ENCODE measurements around the gene CAMK2B.

CAMK2B gene

GRCh38 chr7:44289341-44290251 lies 35.8 kb downstream of the CAMK2B start:
- H3K27ac ChIP-seq, result no peak overlapping the region
- TF ChIP-seq, protein P1, sequence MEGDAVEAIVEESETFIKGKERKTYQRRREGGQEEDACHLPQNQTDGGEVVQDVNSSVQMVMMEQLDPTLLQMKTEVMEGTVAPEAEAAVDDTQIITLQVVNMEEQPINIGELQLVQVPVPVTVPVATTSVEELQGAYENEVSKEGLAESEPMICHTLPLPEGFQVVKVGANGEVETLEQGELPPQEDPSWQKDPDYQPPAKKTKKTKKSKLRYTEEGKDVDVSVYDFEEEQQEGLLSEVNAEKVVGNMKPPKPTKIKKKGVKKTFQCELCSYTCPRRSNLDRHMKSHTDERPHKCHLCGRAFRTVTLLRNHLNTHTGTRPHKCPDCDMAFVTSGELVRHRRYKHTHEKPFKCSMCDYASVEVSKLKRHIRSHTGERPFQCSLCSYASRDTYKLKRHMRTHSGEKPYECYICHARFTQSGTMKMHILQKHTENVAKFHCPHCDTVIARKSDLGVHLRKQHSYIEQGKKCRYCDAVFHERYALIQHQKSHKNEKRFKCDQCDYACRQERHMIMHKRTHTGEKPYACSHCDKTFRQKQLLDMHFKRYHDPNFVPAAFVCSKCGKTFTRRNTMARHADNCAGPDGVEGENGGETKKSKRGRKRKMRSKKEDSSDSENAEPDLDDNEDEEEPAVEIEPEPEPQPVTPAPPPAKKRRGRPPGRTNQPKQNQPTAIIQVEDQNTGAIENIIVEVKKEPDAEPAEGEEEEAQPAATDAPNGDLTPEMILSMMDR (conservative IDR thresholded peaks at IDR 0.05), result no peak
- TF ChIP-seq ZFX (IDR thresholded peaks at IDR 0.05), result no peak

DNA sequence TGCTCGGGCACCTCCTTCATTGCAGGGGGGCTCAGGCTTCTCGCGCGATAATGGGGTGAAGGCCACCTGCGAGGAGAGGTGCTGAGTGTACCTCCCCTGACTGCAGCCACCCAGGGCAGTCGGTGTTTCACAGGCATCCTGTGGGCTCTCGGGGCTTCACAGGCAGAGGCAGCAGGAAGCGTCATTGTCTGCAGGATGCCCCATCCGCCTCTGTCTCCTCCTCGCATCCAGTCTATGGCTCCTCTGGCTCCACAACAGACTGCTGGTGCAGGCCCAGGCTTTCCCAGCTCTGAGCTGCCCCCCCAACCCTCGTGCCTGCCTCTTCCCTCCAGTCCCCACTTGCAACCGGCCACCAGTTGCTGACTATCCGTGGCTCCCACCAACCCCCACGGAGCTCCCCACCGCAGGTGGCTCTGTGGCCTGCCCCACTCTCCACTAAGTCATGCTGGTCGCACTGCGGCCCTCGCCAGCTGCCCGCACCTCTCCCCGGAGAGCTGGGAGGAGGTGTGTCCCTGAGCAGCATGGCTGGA lies 36.5 kb downstream of the CAMK2B start:
- H3K27ac ChIP-seq, result no peak overlapping the region
- TF ChIP-seq, protein P1 (conservative IDR thresholded peaks at IDR 0.05), result no peak
- no peak for TF ChIP-seq ZFX (IDR thresholded peaks at IDR 0.05)

- H3K27ac ChIP-seq, result no peak overlapping the region
- no peak for TF ChIP-seq ZFX (IDR thresholded peaks at IDR 0.05)
- TF ChIP-seq, protein P1 (conservative IDR thresholded peaks at IDR 0.05), result no peak
Measured at GRCh38 chr7:44288381-44288685, 37.1 kb downstream of the CAMK2B start.

DNA sequence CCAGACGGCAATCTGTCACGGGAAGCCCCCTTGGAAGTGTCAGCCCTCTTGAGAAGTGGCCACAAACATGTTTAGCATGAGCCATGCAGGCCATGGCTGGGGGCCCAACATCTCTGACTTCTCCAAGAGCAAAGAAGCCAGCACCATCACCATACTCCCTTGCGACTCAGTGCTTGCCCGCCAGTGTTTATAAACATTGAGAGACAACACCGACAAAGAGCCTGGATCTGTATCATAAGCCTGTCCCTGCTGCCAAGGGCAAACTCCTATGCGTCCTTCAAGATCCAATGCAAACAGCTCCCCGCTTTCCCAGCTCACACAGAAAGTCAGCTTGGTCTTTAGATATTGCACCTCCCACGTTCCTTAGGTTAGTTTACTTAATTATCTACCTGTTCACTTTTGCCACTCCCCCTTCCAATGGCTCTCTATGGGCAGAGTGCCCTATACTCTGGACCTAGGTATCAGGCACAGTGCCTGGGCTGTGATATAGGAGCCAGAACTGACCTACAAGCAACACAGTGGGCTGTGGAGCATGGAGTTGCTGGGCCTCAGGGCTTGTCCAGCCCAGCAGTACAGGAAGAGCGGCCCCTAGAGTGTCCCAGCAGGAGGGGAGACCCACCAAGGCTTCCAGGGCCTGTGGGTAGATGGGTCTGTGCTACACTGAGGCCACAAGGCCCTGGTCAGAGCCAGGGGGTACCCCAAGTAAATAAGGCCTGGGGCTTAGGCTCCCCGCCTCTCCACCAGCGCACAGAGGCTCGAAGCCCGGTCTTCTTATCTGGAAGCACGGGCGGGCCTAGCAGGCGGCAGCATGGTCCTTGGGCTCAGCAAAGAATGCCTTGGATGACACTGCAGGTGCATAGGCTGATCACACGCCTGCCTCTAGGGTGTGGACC lies 37.7 kb downstream of the CAMK2B start:
- no peak overlapping the region for H3K27ac ChIP-seq
- TF ChIP-seq, protein P1 (conservative IDR thresholded peaks at IDR 0.05), result no peak
- TF ChIP-seq ZFX (IDR thresholded peaks at IDR 0.05), result no peak

DNA sequence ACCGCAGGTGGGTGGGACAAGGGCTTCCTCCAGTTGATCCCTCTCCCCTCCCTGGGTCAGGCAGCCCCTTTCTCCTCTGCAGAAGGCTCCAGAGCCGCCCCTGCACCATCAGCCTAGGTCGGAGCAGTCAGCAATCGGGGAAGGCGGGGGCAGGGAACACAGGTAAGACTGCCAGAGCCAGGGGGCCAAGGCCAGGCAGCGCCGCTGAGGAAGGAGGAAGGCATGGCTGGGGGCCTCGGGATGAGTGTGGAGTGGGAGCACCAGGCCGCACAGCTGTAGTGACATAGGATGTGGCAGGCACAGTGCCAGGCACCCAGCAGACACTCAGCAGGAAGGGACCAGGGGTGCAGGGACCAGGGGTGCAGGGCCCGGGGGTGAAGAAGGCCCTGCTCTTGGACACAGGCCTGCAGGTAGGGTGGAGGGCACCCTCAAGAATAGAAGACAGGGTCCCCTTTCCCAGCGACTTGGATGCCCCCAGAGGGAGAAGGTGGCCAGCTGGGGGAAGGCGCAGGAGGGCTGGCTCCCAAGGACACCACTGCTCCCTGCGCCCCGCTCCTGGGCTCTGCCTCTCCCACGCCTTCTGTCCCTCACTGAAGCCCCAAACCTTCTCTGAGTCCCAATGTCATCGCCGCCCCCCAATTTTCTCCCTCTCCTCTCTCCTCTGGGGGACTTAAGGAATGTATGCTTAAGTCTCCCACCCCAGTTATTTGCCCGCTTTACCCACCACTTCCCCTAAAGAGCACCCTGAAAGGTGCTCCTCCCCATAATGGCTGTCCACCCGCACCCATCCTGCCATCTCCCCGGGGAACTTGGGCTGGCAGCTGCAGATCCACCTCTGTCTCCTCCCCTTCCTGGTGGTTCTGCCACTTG lies 38.5 kb downstream of the CAMK2B start:
- TF ChIP-seq, protein P1 (conservative IDR thresholded peaks at IDR 0.05), result no peak
- TF ChIP-seq ZFX (IDR thresholded peaks at IDR 0.05), result no peak
- H3K27ac ChIP-seq, result no peak overlapping the region

- no peak overlapping the region for H3K27ac ChIP-seq
- TF ChIP-seq, protein P1 (conservative IDR thresholded peaks at IDR 0.05), result no peak
Measured at GRCh38 chr7:44286182-44286617, 39.2 kb downstream of the CAMK2B start.
